ENCODE data around the gene HS3ST4. TPM values are rescaled to one million over a fixed set of nuclear protein-coding genes. Genes with fewer than 3 reads are reported as not detected.

Gene HS3ST4
- total and polyA plus RNA-seq, 2 of the 4 experiments (the other 2 are of a cell fraction), result not detected

GRCh38 chr16:26071101-26071866 lies 379.5 kb downstream of the HS3ST4 start:
- TF ChIP-seq ELK1 (IDR thresholded peaks at IDR 0.05; ENCODE audit: borderline replicate concordance, low read depth, low read length) (no peak), FOS (IDR thresholded peaks at IDR 0.05; ENCODE audit: low read depth, low read length) (no peak), CEBPB (IDR thresholded peaks at IDR 0.05; ENCODE audit: low read depth, low read length) (no peak), CHD1 (IDR thresholded peaks at IDR 0.05; ENCODE audit: low read depth, low read length) (no peak), CTCF (conservative IDR thresholded peaks at IDR 0.05; ENCODE audit: low read depth, low read length) (no peak), USF2 (IDR thresholded peaks at IDR 0.05; ENCODE audit: low read depth, low read length) (no peak), MXI1 (IDR thresholded peaks at IDR 0.05; ENCODE audit: borderline replicate concordance, low read depth, low read length) (no peak), RAD21 (IDR thresholded peaks at IDR 0.05; ENCODE audit: low read length) (no peak), POLR2A (IDR thresholded peaks at IDR 0.05; ENCODE audit: low read depth, low read length) (no peak)
- H3K14ac ChIP-seq (replicated peaks; ENCODE audit: low read depth, low read length), result no peak overlapping the region
- no peaks in the 10 kb centered on the region for H3K27me3 ChIP-seq (ENCODE audit: control insufficient read depth, insufficient read depth, low read length)
- peaks cover 6% of the 10 kb centered on the region; the same call in 1 of the 2 replicates for H3K9me3 ChIP-seq (ENCODE audit: control insufficient read depth, insufficient read depth, low read length)
- no peak overlapping the region for H3K4ac ChIP-seq (ENCODE audit: low read depth, low read length)
- 60% methylated on average over 1 of the region's 9 CpGs; no CpG with 5 or more reads in 1 of the 2 experiments for WGBS, 2 experiments (ENCODE audit: extremely low coverage in 2 of 2, insufficient read length in 1 of 2)
- H2AK9ac ChIP-seq (replicated peaks; ENCODE audit: low read depth, low read length, poor library complexity), result no peak overlapping the region
- in situ Hi-C loops (cut with MboI; ENCODE audit: low sequenced_read_pairs) (no loop called here), intact Hi-C loops (cut with micrococcal nuclease) (no loop called here), dilution Hi-C loops (cut with HindIII; ENCODE audit: low sequenced_read_pairs, unreplicated experiment) (no loop called here)
- H3K27ac ChIP-seq (ENCODE audit: insufficient read depth, low read length), result no peak overlapping the region
- no peak for DNase-seq
- no peak overlapping the region for H2AK5ac ChIP-seq (ENCODE audit: low read depth, low read length)
- no peak overlapping the region for H2BK20ac ChIP-seq (ENCODE audit: low read depth, low read length)
- no peak for ATAC-seq (ENCODE audit: low read depth)
- no peak overlapping the region for H4K8ac ChIP-seq (ENCODE audit: low read depth in 2 of 2, low read length in 2 of 2)
- no peaks in the 10 kb centered on the region for H4K20me1 ChIP-seq (ENCODE audit: insufficient read depth, low read length)
- no peaks in the 10 kb centered on the region for H3K4me1 ChIP-seq (ENCODE audit: control insufficient read depth, insufficient read depth, low read length)
- no peak overlapping the region for H4K5ac ChIP-seq (ENCODE audit: low read depth, low read length)
- no peak overlapping the region for H3K23ac ChIP-seq (ENCODE audit: low read depth, low read length)
- H3K18ac ChIP-seq (ENCODE audit: low read depth, low read length), result no peak overlapping the region
- no peak overlapping the region for H3K56ac ChIP-seq (ENCODE audit: extremely low read depth, insufficient read depth, low read length)
- no peaks in the 10 kb centered on the region for H3K36me3 ChIP-seq (ENCODE audit: control insufficient read depth, insufficient read depth, low read length)
- H3K9ac ChIP-seq (ENCODE audit: low read depth, low read length), result no peak overlapping the region
- ChIA-PET CTCF (no interaction called here), POLR2A (ENCODE audit: unreplicated experiment) (no interaction called here)
- BruUV-seq (replicated peaks), result no TSS peak
- H3K79me1 ChIP-seq (ENCODE audit: low read depth in 1 of 2, low read length in 2 of 2), result no peaks in the 10 kb centered on the region
- no peak overlapping the region for H3K4me2 ChIP-seq (ENCODE audit: low read depth, low read length)
- no peaks in the 10 kb centered on the region for H3K9me1 ChIP-seq (ENCODE audit: insufficient read depth, low read length)
- no peak overlapping the region for H2BK5ac ChIP-seq (ENCODE audit: low read depth, low read length, poor library complexity, severe bottlenecking)
- H3K4me3 ChIP-seq (ENCODE audit: insufficient read depth, low read depth, low read length), result no peak overlapping the region
- no peak overlapping the region for H2AFZ ChIP-seq (replicated peaks; ENCODE audit: low read length, poor library complexity)
- H2BK120ac ChIP-seq (ENCODE audit: low read depth, low read length), result no peak overlapping the region
- no peak overlapping the region for H4K91ac ChIP-seq (ENCODE audit: insufficient read depth, low read depth, low read length)
- no peak overlapping the region for H2BK15ac ChIP-seq (ENCODE audit: low read depth, low read length)

All from IMR-90 (cell line).